C4-2B (cell line): ENCODE data around the gene PSD4.

Experiments
- H3K27ac ChIP-seq: fragments of 450-650 bp; 2 replicates; pipeline ENCODE4 v1.5.1; 2017
- ZFX ChIP-seq: fragments of 450-650 bp; IDR thresholded peaks from 2 replicates; pipeline ENCODE4 v1.6.1; 2017
- TF ChIP-seq, protein P1 (sequence below): fragments of 450-650 bp; conservative IDR thresholded peaks from 2 replicates; pipeline ENCODE4 v1.5.1; 2017; ENCODE audit warnings: mild to moderate bottlenecking

Gene PSD4

GRCh38 chr2:113136828-113137775 lies 36.7 kb upstream of the PSD4 start:
- TF ChIP-seq, protein P1, sequence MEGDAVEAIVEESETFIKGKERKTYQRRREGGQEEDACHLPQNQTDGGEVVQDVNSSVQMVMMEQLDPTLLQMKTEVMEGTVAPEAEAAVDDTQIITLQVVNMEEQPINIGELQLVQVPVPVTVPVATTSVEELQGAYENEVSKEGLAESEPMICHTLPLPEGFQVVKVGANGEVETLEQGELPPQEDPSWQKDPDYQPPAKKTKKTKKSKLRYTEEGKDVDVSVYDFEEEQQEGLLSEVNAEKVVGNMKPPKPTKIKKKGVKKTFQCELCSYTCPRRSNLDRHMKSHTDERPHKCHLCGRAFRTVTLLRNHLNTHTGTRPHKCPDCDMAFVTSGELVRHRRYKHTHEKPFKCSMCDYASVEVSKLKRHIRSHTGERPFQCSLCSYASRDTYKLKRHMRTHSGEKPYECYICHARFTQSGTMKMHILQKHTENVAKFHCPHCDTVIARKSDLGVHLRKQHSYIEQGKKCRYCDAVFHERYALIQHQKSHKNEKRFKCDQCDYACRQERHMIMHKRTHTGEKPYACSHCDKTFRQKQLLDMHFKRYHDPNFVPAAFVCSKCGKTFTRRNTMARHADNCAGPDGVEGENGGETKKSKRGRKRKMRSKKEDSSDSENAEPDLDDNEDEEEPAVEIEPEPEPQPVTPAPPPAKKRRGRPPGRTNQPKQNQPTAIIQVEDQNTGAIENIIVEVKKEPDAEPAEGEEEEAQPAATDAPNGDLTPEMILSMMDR, result peak; percentile 83
- no peak for TF ChIP-seq ZFX
- H3K27ac ChIP-seq, result no peak overlapping the region

GRCh38 chr2:113137827-113138226 lies 35.9 kb upstream of the PSD4 start:
- H3K27ac ChIP-seq, result no peak overlapping the region
- TF ChIP-seq ZFX, result no peak
- TF ChIP-seq, protein P1, result no peak

GRCh38 chr2:113138428-113139322 lies 35.1 kb upstream of the PSD4 start:
- peak overlapping the region; percentile 35; the same call in 1 of the 2 replicates for H3K27ac ChIP-seq
- no peak for TF ChIP-seq ZFX
- TF ChIP-seq, protein P1, result peak; percentile 85

- no peak overlapping the region for H3K27ac ChIP-seq
- no peak for TF ChIP-seq ZFX
- TF ChIP-seq, protein P1, result no peak
Observed at GRCh38 chr2:113141451-113141850, 32.3 kb upstream of the PSD4 start.

GRCh38 chr2:113142290-113142689 lies 31.5 kb upstream of the PSD4 start:
- no peak overlapping the region for H3K27ac ChIP-seq
- no peak for TF ChIP-seq ZFX
- TF ChIP-seq, protein P1, result no peak

- no peak for TF ChIP-seq ZFX
- TF ChIP-seq, protein P1, result no peak
- no peak overlapping the region for H3K27ac ChIP-seq
Observed at GRCh38 chr2:113144259-113144658, 29.5 kb upstream of the PSD4 start.
